CD4-positive, alpha-beta T cell treated with Interleukin-15 for 1 hour (primary cell): Measurements from ENCODE around the gene DHX38.
"Not testable (repeated sequence)": the region's sequence is repeated elsewhere in the genome, so short reads cannot be mapped to it uniquely, and the experiment has no call there.

Source experiments
- DNase-seq: peaks from one replicate; pipeline ENCODE4 v3.0.0-alpha.2; 2020

Gene DHX38

GRCh38 chr16:72093448-72094265 is at the start of gene DHX38, which contains the start of gene TXNL4B:
Gene DHX38 (plus strand): TSS chr16:72093847. CDS start chr16:72096158, 2,311 bp downstream.
Gene TXNL4B (minus strand): TSS chr16:72093620. CDS start chr16:72090749, 2,871 bp downstream.
- peak; percentile 95 for DNase-seq

GRCh38 chr16:72044296-72044695 is 49.4 kb upstream of the DHX38 start:
- DNase-seq = no peak

GRCh38 chr16:72044825-72045359 is 48.8 kb upstream of the DHX38 start:
- DNase-seq = no peak

- no peak for DNase-seq
Observed at GRCh38 chr16:72049110-72049509, 44.5 kb upstream of the DHX38 start.

GRCh38 chr16:72050769-72051464 is 42.7 kb upstream of the DHX38 start:
- DNase-seq = no peak

- DNase-seq = no peak
Observed at GRCh38 chr16:72051818-72052217, 41.8 kb upstream of the DHX38 start.

GRCh38 chr16:72054254-72054847 is 39.3 kb upstream of the DHX38 start, which contains the start of gene HP:
Gene HP (plus strand): TSS chr16:72054505. CDS start chr16:72054653, 148 bp downstream.
- not testable (repeated sequence) for DNase-seq

- no peak for DNase-seq
Observed at GRCh38 chr16:72055911-72056310, 37.7 kb upstream of the DHX38 start.

GRCh38 chr16:72057313-72057712 is 36.3 kb upstream of the DHX38 start:
- not testable (repeated sequence) for DNase-seq

- DNase-seq = not testable (repeated sequence)
Observed at GRCh38 chr16:72059060-72059459, 34.6 kb upstream of the DHX38 start.

GRCh38 chr16:72060405-72060804 is 33.2 kb upstream of the DHX38 start:
- no peak for DNase-seq

GRCh38 chr16:72061564-72061963 is 32.1 kb upstream of the DHX38 start:
- DNase-seq = no peak

GRCh38 chr16:72064361-72064894 is 29.2 kb upstream of the DHX38 start:
- no peak for DNase-seq

- DNase-seq = no peak
Observed at GRCh38 chr16:72066747-72067146, 26.9 kb upstream of the DHX38 start.

- DNase-seq = no peak
Observed at GRCh38 chr16:72068930-72069329, 24.7 kb upstream of the DHX38 start.

- no peak for DNase-seq
Observed at GRCh38 chr16:72072514-72073342, 20.9 kb upstream of the DHX38 start.

GRCh38 chr16:72073560-72074230 is 20.0 kb upstream of the DHX38 start:
- no peak for DNase-seq

GRCh38 chr16:72075067-72075466 is 18.6 kb upstream of the DHX38 start:
- not testable (repeated sequence) for DNase-seq

- DNase-seq = not testable (repeated sequence)
Observed at GRCh38 chr16:72076991-72077706, 16.5 kb upstream of the DHX38 start.

GRCh38 chr16:72083778-72084404 is 9.8 kb upstream of the DHX38 start:
- DNase-seq = no peak
